Dermis microvascular lymphatic vessel endothelial cell (primary cell): ENCODE measurements around the gene AUP1. TPM values are rescaled to one million over a fixed set of nuclear protein-coding genes. Genes with fewer than 3 reads are reported as not detected.

Experiments
- DNase-seq, 2 donors: peaks; one replicate each; pipeline versions ENCODE4 v3.0.0 to v3.0.0-alpha.2; 2010; ENCODE audit warnings: low read depth in 2 of 2
- total RNA-seq: library from RNA; depleted of rRNA; stranded (reverse); fragments of >200 nt; gene quantifications from 2 replicates; pipeline ENCODE4 v1.2.1, GENCODE V29; 2014

AUP1 gene
- total RNA-seq, 1 donor from 2014 or later, result 84.3 TPM

- DNase-seq, result no peak
Observed at GRCh38 chr2:74536166-74536950, 6.9 kb upstream of the AUP1 start.

GRCh38 chr2:74535440-74535965 is 6.0 kb upstream of the AUP1 start:
- DNase-seq, result no peak

GRCh38 chr2:74534411-74534810 is 4.9 kb upstream of the AUP1 start:
- DNase-seq, result no peak

GRCh38 chr2:74533464-74533863 is 4.0 kb upstream of the AUP1 start:
- DNase-seq, result no peak

GRCh38 chr2:74532222-74532621 is 2.7 kb upstream of the AUP1 start:
- peak; percentile 37 to 68 for DNase-seq

- no peak for DNase-seq
Observed at GRCh38 chr2:74531666-74532065, 2.2 kb upstream of the AUP1 start.

GRCh38 chr2:74530239-74531187 is 1.0 kb upstream of the AUP1 start:
- peak; percentile 65 to 66 for DNase-seq

GRCh38 chr2:74528600-74529356 is 728 bp downstream of the AUP1 start:
- no peak for DNase-seq

- DNase-seq, result no peak
Observed at GRCh38 chr2:74527741-74528140, 1.8 kb downstream of the AUP1 start.

GRCh38 chr2:74526649-74527230 is 2.8 kb downstream of the AUP1 start:
- DNase-seq, result no peak

- DNase-seq, result peak in 1 of 2 donors; percentile 29
Observed at GRCh38 chr2:74525717-74526648, 3.5 kb downstream of the AUP1 start, which contains the start of gene DQX1. Gene DQX1 (minus strand): TSS chr2:74526231. CDS start chr2:74525729, 502 bp downstream.

GRCh38 chr2:74524955-74525716 is 4.4 kb downstream of the AUP1 start:
- no peak for DNase-seq

- no peak for DNase-seq
Observed at GRCh38 chr2:74524005-74524404, 5.5 kb downstream of the AUP1 start.

GRCh38 chr2:74522516-74522915 is 7.0 kb downstream of the AUP1 start:
- DNase-seq, result no peak

- no peak for DNase-seq
Observed at GRCh38 chr2:74516650-74517049, 12.9 kb downstream of the AUP1 start.

- peak in 1 of 2 donors; percentile 70 for DNase-seq
Observed at GRCh38 chr2:74515981-74516633, 13.4 kb downstream of the AUP1 start.

- DNase-seq, result no peak
Observed at GRCh38 chr2:74515271-74515980, 14.1 kb downstream of the AUP1 start.
